ENCODE results near the gene PLK4. TPM values are rescaled to one million over a fixed set of nuclear protein-coding genes. Genes with fewer than 3 reads are reported as not detected.

The PLK4 gene
- total RNA-seq (2022; extraction: Qiagen RNA extraction; ENCODE audit: low read depth) = 11.0 to 16.1 TPM (median 15.5 TPM) in 5 replicates

DNA sequence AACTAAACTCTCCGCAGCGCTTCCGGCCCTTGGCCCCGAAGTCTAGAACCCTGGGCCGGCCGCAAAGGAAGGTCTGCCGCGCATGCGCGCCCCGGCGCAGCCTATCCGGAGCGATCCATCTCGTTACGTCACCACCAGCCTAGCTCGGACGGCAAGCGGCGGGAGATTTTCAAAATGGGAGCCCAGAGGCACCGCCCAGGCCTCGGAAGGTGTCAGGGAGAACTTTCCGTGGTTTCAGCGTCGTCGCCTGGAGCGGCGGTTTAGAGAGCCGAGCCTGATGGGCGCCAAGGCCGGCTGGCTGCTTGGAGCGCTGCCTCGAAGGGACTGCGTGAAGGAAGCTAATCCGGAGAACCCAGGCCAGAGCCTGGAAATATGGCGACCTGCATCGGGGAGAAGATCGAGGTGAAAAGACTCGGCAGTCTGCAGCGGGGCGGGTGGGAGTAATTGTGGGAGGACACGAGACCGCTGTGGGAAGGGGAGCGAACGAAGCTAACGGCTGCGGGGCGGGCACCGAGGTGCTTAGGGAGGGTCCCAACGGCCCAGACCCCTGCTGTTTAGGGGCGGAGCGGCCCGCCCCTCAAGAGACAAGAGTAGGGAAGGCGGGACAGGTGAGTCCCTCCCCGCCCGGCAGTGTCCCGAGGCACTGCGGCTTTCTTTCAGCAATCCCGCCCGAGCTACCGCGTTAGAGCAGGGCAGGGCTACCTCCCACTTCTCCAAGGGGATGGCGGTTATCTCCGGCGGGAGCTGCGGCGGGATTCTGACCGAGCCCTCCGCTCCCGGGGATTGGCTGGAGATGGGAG lies at the start of gene PLK4:
Gene PLK4, plus strand, starts transcription at position 131 of the 800 bp plus-strand sequence. Its CDS starts 242 bp downstream, at position 373.

Other genes starting within 250 kb of the PLK4 start
- gene INTU, start 247.9 kb upstream of the PLK4 start, total RNA-seq (2022; extraction: Qiagen RNA extraction; ENCODE audit: low read depth) = 1.0 to 1.5 TPM (median 1.1 TPM) in 5 replicates
- not detected in 5 replicates for gene SLC25A31, start 150.5 kb upstream of the PLK4 start, total RNA-seq (2022; extraction: Qiagen RNA extraction; ENCODE audit: low read depth)
- gene HSPA4L, start 98.6 kb upstream of the PLK4 start, total RNA-seq (2022; extraction: Qiagen RNA extraction; ENCODE audit: low read depth) = 6.8 to 9.0 TPM (median 7.3 TPM) in 5 replicates
- gene MFSD8, start 84.3 kb downstream of the PLK4 start, total RNA-seq (2022; extraction: Qiagen RNA extraction; ENCODE audit: low read depth) = 12.2 to 15.7 TPM (median 14.8 TPM) in 5 replicates
- 3.1 to 4.0 TPM (median 3.3 TPM) in 5 replicates for gene ABHD18, start 84.5 kb downstream of the PLK4 start, total RNA-seq (2022; extraction: Qiagen RNA extraction; ENCODE audit: low read depth)
- gene LARP1B, start 180.4 kb downstream of the PLK4 start, total RNA-seq (2022; extraction: Qiagen RNA extraction; ENCODE audit: low read depth) = 11.0 to 15.6 TPM (median 11.7 TPM) in 5 replicates